RWPE2 (cell line): ENCODE measurements around the gene SCFD2.

Experiments used
- ATAC-seq: fragments of 200-7000 bp; cut with Tn5 transposase; 3 replicates; pipeline ENCODE4 v1.9.1; 2021; ENCODE audit warnings: low read depth
- DNase-seq: peaks from one replicate; pipeline ENCODE4 v3.0.0-alpha.2; 2020; ENCODE audit warnings: low spot score
- H3K27ac ChIP-seq: fragments of 450-650 bp; 2 replicates; pipeline ENCODE4 v1.5.1; 2017; ENCODE audit warnings: mild to moderate bottlenecking; ENCODE audit not compliant: poor library complexity, severe bottlenecking
- H3K27me3 ChIP-seq: fragments of 250-450 bp; sonication (Bioruptor Pico); 2 replicates; pipeline ENCODE4 v1.5.1; 2021; ENCODE audit warnings: mild to moderate bottlenecking, moderate library complexity; ENCODE audit not compliant: insufficient read depth, poor library complexity, severe bottlenecking
- H3K36me3 ChIP-seq: fragments of 250-450 bp; sonication (Bioruptor Pico); 2 replicates; pipeline ENCODE4 v1.5.1; 2020; ENCODE audit warnings: low read depth, mild to moderate bottlenecking, moderate library complexity
- H3K4me1 ChIP-seq: fragments of 250-450 bp; sonication (Bioruptor Pico); 2 replicates; pipeline ENCODE4 v1.5.1; 2021; ENCODE audit warnings: mild to moderate bottlenecking, moderate library complexity; ENCODE audit not compliant: insufficient read depth, poor library complexity, severe bottlenecking
- H3K4me3 ChIP-seq: fragments of 250-450 bp; sonication (Bioruptor Pico); 2 replicates; pipeline ENCODE4 v1.5.1; 2021; ENCODE audit warnings: mild to moderate bottlenecking, moderate library complexity; ENCODE audit not compliant: severe bottlenecking
- H3K9me3 ChIP-seq: fragments of 250-450 bp; sonication (Bioruptor Pico); 2 replicates; pipeline ENCODE4 v1.5.1; 2021; ENCODE audit warnings: mild to moderate bottlenecking, moderate library complexity; ENCODE audit not compliant: severe bottlenecking
- TF ChIP-seq, protein P1 (sequence below): fragments of 450-650 bp; IDR thresholded peaks from one replicate; pipeline ENCODE4 v1.5.1; 2017; ENCODE audit warnings: mild to moderate bottlenecking, moderate library complexity; ENCODE audit not compliant: poor library complexity, severe bottlenecking

SCFD2 gene

DNA sequence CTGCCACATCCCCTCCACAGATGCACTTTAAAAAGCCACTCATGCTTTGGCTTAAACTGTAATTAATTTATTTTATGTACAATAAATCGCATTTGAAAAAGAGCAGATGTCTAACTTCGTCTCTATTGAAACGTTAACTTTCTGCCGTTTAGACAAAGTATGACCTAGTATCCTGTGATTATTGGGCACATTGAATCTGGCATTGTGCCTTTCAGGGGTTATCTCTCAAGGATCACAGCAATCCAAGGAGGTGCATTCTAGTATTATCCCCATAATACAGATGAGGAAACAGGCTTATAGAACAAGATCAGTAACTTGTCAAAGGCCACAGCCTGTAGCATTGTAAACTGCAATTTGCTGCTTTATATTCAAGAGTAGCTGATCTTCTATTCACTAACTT lies 499.1 kb downstream of the SCFD2 start:
- Histone ChIP-seq H3K4me1 (peaks cover 4% of the 10 kb centered on the region), H3K27ac (no peak overlapping the region), H3K36me3 (peaks cover 4% of the 10 kb centered on the region; the same call in 1 of the 2 replicates), H3K27me3 (no peaks in the 10 kb centered on the region), H3K9me3 (no peaks in the 10 kb centered on the region), H3K4me3 (no peak overlapping the region)
- no peak for ATAC-seq
- no peak for DNase-seq
- TF ChIP-seq, protein P1, sequence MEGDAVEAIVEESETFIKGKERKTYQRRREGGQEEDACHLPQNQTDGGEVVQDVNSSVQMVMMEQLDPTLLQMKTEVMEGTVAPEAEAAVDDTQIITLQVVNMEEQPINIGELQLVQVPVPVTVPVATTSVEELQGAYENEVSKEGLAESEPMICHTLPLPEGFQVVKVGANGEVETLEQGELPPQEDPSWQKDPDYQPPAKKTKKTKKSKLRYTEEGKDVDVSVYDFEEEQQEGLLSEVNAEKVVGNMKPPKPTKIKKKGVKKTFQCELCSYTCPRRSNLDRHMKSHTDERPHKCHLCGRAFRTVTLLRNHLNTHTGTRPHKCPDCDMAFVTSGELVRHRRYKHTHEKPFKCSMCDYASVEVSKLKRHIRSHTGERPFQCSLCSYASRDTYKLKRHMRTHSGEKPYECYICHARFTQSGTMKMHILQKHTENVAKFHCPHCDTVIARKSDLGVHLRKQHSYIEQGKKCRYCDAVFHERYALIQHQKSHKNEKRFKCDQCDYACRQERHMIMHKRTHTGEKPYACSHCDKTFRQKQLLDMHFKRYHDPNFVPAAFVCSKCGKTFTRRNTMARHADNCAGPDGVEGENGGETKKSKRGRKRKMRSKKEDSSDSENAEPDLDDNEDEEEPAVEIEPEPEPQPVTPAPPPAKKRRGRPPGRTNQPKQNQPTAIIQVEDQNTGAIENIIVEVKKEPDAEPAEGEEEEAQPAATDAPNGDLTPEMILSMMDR, result no peak

DNA sequence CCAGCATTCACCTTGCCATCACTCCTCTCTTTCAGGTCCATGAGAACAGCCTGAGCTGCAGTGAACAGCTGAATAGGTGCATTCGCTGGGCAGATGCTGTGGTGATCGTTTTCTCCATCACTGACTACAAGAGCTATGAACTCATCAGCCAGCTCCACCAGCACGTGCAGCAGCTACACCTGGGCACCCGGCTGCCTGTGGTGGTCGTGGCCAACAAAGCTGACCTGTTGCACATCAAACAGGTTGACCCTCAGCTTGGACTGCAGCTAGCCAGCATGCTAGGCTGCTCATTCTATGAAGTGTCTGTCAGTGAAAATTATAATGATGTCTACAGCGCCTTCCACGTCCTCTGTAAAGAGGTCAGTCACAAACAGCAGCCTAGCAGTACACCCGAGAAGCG lies 500.6 kb downstream of the SCFD2 start:
- H3K9me3 ChIP-seq, result no peaks in the 10 kb centered on the region
- TF ChIP-seq, protein P1, result no peak
- no peak overlapping the region for H3K27ac ChIP-seq
- H3K27me3 ChIP-seq, result no peaks in the 10 kb centered on the region
- H3K4me3 ChIP-seq, result no peak overlapping the region
- H3K4me1 ChIP-seq, result peaks cover 4% of the 10 kb centered on the region
- ATAC-seq, result no peak
- DNase-seq, result no peak
- H3K36me3 ChIP-seq, result peaks cover 4% of the 10 kb centered on the region; the same call in 1 of the 2 replicates

DNA sequence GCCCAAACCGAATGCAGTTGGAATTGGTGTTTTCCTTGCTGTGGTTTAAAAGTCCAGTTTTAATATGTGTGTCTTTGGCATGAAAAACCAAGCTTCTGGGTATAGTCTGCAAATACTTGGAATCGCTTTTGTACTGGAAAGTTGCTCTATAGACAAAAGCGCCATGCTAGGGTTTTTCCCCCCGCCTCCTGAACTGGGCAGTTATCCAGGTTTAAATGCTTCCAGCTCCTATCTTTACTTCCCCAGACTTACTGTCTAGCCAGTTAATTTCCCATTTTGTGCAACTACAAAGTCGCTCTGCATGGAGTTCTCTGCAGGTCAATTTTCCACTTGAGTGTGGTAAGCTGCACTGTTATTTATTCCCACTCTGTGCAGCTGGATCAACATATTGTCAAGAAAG lies 501.1 kb downstream of the SCFD2 start:
- Histone ChIP-seq H3K27me3 (no peaks in the 10 kb centered on the region), H3K4me1 (peaks cover 4% of the 10 kb centered on the region), H3K9me3 (no peaks in the 10 kb centered on the region), H3K4me3 (no peak overlapping the region), H3K27ac (no peak overlapping the region), H3K36me3 (peaks cover 4% of the 10 kb centered on the region; the same call in 1 of the 2 replicates)
- DNase-seq, result no peak
- no peak for ATAC-seq
- TF ChIP-seq, protein P1, result no peak

DNA sequence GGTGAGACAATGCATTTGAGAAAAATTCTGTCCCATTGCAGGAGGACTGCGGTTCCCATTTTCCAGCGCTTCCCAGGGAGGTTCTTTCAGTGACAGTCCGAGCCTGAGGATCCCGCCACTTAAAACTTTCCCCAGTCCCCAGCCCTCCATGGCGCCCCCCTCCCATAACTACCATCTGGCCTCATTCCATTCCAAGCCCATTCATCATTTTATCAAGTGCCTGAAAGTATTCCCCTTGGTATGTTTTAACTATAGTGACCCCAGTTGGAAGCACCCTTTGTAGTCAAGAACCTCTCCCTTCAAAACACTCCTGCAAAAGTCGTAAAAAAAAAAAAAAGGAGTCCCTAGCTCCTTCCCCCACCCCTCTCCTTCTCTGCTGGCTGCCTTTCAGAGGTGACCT lies 502.5 kb downstream of the SCFD2 start:
- Histone ChIP-seq H3K4me3 (no peak overlapping the region), H3K4me1 (peaks cover 4% of the 10 kb centered on the region)
- no peak for DNase-seq

DNA sequence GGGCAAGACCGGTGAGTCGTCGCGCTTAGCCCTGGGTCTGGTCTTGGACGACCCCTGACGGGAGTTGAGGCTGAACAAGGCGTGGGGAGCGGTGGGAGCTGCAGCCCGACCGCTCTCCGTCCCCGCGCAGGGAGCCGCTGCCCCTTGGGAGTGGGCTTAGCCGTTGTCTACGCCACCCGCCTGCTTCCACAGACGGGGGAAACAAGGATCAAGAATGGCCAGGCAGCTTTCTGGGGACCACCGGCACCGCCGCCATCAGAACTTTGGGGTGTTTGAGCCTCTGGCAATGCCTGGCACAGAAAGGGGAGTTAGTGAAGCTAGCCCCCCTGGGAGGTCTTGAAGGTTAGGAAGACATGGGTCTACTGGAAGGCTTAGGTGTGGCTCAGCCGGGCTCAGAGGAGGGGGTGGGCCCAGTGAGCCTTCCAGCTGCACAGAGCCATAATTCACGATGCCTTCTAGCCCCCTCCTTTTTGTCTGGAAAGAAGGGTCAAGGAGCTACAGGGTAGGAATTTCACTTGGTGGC lies 503.2 kb downstream of the SCFD2 start:
- Histone ChIP-seq H3K4me3 (peak overlapping the region; percentile 47), H3K27ac (no peak overlapping the region), H3K27me3 (no peaks in the 10 kb centered on the region), H3K4me1 (peaks cover 4% of the 10 kb centered on the region), H3K9me3 (no peaks in the 10 kb centered on the region), H3K36me3 (peaks cover 4% of the 10 kb centered on the region; the same call in 1 of the 2 replicates)
- ATAC-seq (no peak), DNase-seq (no peak)
- TF ChIP-seq, protein P1, result no peak

More for the DNA sequence above, 502.5 kb downstream of the SCFD2 start:
- H3K36me3 ChIP-seq, result peaks cover 4% of the 10 kb centered on the region; the same call in 1 of the 2 replicates
- no peaks in the 10 kb centered on the region for H3K27me3 ChIP-seq
- TF ChIP-seq, protein P1, result no peak
- no peak overlapping the region for H3K27ac ChIP-seq
- no peak for ATAC-seq
- H3K9me3 ChIP-seq, result no peaks in the 10 kb centered on the region
